Astrocyte (in vitro differentiated cells and primary cell): ENCODE data around the gene KANK2.

Experiments
- CTCF ChIP-seq: IDR thresholded peaks from 2 replicates; pipeline ENCODE4 v1.5.1; 2011; ENCODE audit warnings: low read depth, mild to moderate bottlenecking, inconsistent platforms, low read length, moderate library complexity; ENCODE audit not compliant: insufficient read depth
- EZH2 ChIP-seq: IDR thresholded peaks from 2 replicates; pipeline ENCODE4 v1.6.1; 2012; ENCODE audit warnings: mild to moderate bottlenecking, low read length, inconsistent platforms; ENCODE audit not compliant: insufficient read depth

- TF ChIP-seq CTCF = no peak
- no peak for TF ChIP-seq EZH2
Observed at GRCh38 chr19:11227195-11227886, 30.0 kb upstream of the KANK2 start.
